Chondrocyte (in vitro differentiated cells): Measurements from ENCODE around the gene RSU1. TPM values are rescaled to one million over a fixed set of nuclear protein-coding genes. Genes with fewer than 3 reads are reported as not detected.
"Not testable (repeated sequence)": the region's sequence is repeated elsewhere in the genome, so short reads cannot be mapped to it uniquely, and the experiment has no call there.

Experiments used
- DNase-seq: peaks from one replicate; pipeline ENCODE4 v3.0.0; 2021; ENCODE audit warnings: mixed read lengths, low spot score
- H3K27ac Mint-ChIP-seq: one replicate; pipeline ENCODE4 v1.8.0; 2021; ENCODE audit warnings: mild to moderate bottlenecking, moderate library complexity, mixed read lengths; ENCODE audit not compliant: unreplicated experiment
- H3K27me3 Mint-ChIP-seq: 2 replicates; pipeline ENCODE4 v1.8.0; 2021; ENCODE audit warnings: low read depth, mixed read lengths
- H3K36me3 Mint-ChIP-seq: 2 replicates; pipeline ENCODE4 v1.8.0; 2021; ENCODE audit warnings: low read depth, mixed read lengths
- H3K4me1 Mint-ChIP-seq: 2 replicates; pipeline ENCODE4 v1.8.0; 2021; ENCODE audit warnings: low read depth, mild to moderate bottlenecking, mixed read lengths
- H3K4me3 Mint-ChIP-seq: one replicate; pipeline ENCODE4 v1.8.0; 2021; ENCODE audit warnings: mild to moderate bottlenecking, moderate library complexity, mixed read lengths; ENCODE audit not compliant: unreplicated experiment
- H3K9me3 Mint-ChIP-seq: 2 replicates; pipeline ENCODE4 v1.8.0; 2021; ENCODE audit warnings: low read depth, mixed read lengths
- total RNA-seq: library from RNA; stranded (reverse); gene quantifications from 3 replicates; pipeline ENCODE4 v1.2.1, GENCODE V29; 2021
- TF ChIP-seq, protein P1 (sequence below): fragments of 200-600 bp; sonication (generic); IDR thresholded peaks from 2 replicates; pipeline ENCODE4 v1.5.0; 2021; ENCODE audit warnings: antibody characterized with exemption, mild to moderate bottlenecking, moderate library complexity

RSU1 gene
- total RNA-seq, 1 donor from 2014 or later: 165 TPM

DNA sequence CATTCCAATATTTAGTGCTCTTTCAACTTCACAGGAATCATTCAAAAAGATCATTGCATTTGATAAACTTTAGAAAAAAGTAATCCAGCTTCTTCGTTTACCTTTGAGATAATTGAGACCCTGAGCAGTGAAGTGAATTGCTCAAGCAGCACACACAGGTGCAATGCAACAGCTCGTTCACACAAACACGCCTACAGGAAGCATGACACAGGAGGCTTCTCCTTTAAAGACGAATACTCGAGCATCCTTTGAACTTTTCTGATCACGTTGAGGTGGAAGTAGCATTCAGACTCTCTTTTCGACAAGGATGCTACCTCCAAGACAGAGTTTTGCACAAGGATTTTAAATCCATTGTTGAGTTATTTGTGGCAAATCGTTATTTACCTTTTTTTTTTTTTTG, 18.0 kb upstream of the RSU1 start:
- no peaks in the 10 kb centered on the region for H3K27me3 Mint-ChIP-seq
- no peaks in the 10 kb centered on the region for H3K36me3 Mint-ChIP-seq
- no peak overlapping the region for H3K27ac Mint-ChIP-seq
- TF ChIP-seq, protein P1, sequence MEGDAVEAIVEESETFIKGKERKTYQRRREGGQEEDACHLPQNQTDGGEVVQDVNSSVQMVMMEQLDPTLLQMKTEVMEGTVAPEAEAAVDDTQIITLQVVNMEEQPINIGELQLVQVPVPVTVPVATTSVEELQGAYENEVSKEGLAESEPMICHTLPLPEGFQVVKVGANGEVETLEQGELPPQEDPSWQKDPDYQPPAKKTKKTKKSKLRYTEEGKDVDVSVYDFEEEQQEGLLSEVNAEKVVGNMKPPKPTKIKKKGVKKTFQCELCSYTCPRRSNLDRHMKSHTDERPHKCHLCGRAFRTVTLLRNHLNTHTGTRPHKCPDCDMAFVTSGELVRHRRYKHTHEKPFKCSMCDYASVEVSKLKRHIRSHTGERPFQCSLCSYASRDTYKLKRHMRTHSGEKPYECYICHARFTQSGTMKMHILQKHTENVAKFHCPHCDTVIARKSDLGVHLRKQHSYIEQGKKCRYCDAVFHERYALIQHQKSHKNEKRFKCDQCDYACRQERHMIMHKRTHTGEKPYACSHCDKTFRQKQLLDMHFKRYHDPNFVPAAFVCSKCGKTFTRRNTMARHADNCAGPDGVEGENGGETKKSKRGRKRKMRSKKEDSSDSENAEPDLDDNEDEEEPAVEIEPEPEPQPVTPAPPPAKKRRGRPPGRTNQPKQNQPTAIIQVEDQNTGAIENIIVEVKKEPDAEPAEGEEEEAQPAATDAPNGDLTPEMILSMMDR: no peak
- H3K4me3 Mint-ChIP-seq: no peak overlapping the region
- H3K4me1 Mint-ChIP-seq: peaks cover 27% of the 10 kb centered on the region
- H3K9me3 Mint-ChIP-seq: no peaks in the 10 kb centered on the region
- DNase-seq: no peak

DNA sequence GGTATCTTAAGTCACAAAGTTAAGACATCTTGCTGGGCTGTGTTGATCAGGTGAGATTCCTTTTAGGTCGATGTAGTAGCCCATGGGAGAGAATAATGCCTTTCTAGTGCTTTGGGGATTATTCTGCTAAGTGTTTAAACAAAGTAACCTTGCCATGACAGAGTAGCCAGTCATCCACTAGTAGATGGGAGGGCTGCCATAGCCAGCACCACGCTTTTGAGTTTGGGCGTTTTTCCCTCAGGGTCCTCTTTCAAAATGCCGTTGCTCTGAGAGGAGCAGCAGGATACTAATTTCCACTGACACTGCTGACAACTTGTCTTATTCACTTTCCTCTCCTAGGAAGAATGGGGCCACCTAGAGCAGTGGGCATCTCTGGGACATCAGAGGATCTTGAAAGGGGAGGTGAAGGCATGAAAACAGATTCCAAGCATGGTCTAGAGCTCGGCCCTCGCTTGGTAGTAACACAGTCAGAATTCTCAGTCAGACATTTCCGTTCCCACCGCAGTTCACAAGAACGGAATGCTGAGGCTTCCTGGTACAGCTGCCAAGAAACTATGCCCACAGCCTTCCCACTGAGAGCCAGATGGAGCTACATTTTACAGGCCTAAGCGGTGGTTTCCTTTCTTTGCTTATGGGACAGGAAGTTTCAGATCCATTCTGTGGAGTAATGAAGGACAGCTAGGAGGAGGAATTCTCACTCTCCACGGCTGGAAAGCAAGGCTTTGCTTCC, 15.3 kb upstream of the RSU1 start:
- no peaks in the 10 kb centered on the region for H3K27me3 Mint-ChIP-seq
- H3K9me3 Mint-ChIP-seq: no peaks in the 10 kb centered on the region
- TF ChIP-seq, protein P1: no peak
- no peaks in the 10 kb centered on the region for H3K36me3 Mint-ChIP-seq
- H3K27ac Mint-ChIP-seq: peak overlapping the region; percentile 98
- peaks cover 49% of the 10 kb centered on the region for H3K4me1 Mint-ChIP-seq
- DNase-seq: no peak
- peak overlapping the region; percentile 28 for H3K4me3 Mint-ChIP-seq

DNA sequence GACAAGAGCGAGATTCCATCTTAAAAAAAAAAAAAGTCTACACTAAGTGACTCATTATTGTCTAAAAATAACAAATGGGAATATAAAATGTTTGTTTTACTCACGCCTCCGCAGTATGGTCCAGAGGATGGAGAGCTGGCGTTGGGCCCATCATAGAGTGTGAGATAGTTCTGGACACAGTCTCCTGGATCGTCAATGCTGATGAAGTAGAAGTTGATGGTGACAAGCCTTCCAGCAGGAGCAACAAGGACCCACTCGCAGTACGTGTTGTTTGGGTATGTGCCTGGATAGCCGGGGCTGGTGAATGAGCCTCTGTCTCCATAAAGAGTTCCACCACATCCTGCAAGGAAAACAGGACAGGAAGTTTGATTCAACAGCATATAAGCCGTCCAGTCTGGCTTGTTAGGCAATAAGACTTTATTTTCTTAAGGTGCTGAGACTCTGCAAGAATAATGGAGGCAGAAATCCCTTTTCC, 11.5 kb upstream of the RSU1 start:
- Mint-ChIP-seq H3K4me3 (peak overlapping the region; percentile 33), H3K27ac (peak overlapping the region; percentile 84), H3K9me3 (no peaks in the 10 kb centered on the region), H3K4me1 (peaks cover 48% of the 10 kb centered on the region), H3K36me3 (no peaks in the 10 kb centered on the region), H3K27me3 (no peaks in the 10 kb centered on the region)
- TF ChIP-seq, protein P1: no peak
- no peak for DNase-seq

DNA sequence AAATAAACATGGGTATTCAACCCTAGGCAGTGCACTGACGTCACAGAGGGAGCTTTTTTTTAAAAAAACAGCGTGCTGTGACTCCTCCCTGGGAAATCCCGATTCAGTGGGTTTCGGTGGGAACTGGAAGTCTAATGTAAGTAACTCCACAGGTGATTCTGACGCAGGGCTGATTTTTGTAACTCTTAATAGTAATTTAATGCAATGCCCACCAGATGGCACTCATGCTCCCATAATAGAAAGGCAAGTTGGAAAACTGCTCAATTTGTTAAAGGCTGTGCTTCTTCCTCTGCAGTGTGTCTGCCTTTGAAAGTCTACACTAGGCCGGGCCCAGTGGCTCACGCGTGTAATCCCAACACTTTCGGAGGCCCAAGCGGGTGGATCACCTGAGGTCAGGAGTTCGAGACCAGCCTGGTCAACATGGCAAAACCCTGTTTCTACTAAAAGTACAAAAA, 10.9 kb upstream of the RSU1 start:
- H3K27me3 Mint-ChIP-seq: no peaks in the 10 kb centered on the region
- H3K27ac Mint-ChIP-seq: peak overlapping the region; percentile 84
- H3K9me3 Mint-ChIP-seq: no peaks in the 10 kb centered on the region
- DNase-seq: no peak
- peaks cover 42% of the 10 kb centered on the region for H3K4me1 Mint-ChIP-seq
- peak overlapping the region; percentile 33 for H3K4me3 Mint-ChIP-seq
- TF ChIP-seq, protein P1: peak; percentile 86
- H3K36me3 Mint-ChIP-seq: no peaks in the 10 kb centered on the region

DNA sequence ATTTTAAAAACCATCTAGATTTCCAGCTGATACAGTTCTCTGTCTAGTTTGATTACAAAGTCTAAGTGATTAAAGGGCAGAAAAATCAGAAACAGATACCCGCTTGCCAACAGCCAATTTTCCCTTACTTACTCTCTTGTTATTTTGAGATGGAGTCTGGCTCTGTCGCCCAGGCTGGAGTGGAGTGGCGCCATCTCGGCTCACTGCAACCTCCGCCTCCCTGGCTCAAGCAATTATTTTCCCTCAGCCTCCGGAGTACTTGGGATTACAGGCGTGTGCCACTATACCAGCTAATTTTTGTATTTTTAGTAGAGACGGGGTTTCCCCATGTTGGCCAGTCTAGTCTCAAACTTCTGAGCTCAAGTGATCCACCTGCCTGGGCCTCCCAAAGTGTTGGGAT, 10.2 kb upstream of the RSU1 start:
- DNase-seq, H3K27me3 Mint-ChIP-seq, H3K27ac Mint-ChIP-seq, H3K36me3 Mint-ChIP-seq, H3K4me3 Mint-ChIP-seq, H3K9me3 Mint-ChIP-seq: not testable (repeated sequence)
- H3K4me1 Mint-ChIP-seq: peaks cover 35% of the 10 kb centered on the region
